Keratinocyte (primary cell): ENCODE measurements around the gene TP53RK. TPM values are rescaled to one million over a fixed set of nuclear protein-coding genes. Genes with fewer than 3 reads are reported as not detected.

ENCODE experiments used
- DNase-seq: peaks from one replicate; pipeline ENCODE4 v3.0.0-alpha.2; 2011; ENCODE audit warnings: low read depth, missing footprints, low spot score
- FAIRE-seq: peaks from 2 replicates; lab custom pipeline; 2011; peaks lifted over from hg19 to GRCh38; lab: Jason Lieb, UNC
- H2AFZ ChIP-seq: 2 replicates; pipeline ENCODE4 v1.6.0; 2012; ENCODE audit warnings: low read length, control low read depth, inconsistent platforms; ENCODE audit not compliant: control insufficient read depth
- H3K27ac ChIP-seq: 2 replicates; pipeline ENCODE4 v1.5.1; 2011; ENCODE audit warnings: low read length; ENCODE audit not compliant: control insufficient read depth, insufficient read depth
- H3K27me3 ChIP-seq: 3 replicates; pipeline ENCODE4 v1.6.0; 2011; ENCODE audit warnings: low read length; ENCODE audit not compliant: control insufficient read depth, insufficient read depth; ENCODE audit errors: extremely low read depth
- H3K36me3 ChIP-seq, 2 experiments: 2 replicates in 1 of 2; 3 replicates in 1 of 2; pipeline ENCODE4 v1.5.1; 2011; ENCODE audit warnings: low read length in 2 of 2, mild to moderate bottlenecking in 1 of 2; ENCODE audit not compliant: control insufficient read depth in 2 of 2, insufficient read depth in 2 of 2; ENCODE audit errors: extremely low read depth in 1 of 2
- H3K4me1 ChIP-seq: 3 replicates; pipeline ENCODE4 v1.5.1; 2011; ENCODE audit warnings: low read length; ENCODE audit not compliant: control insufficient read depth, insufficient read depth; ENCODE audit errors: extremely low read depth
- H3K4me2 ChIP-seq: 3 replicates; pipeline ENCODE4 v1.6.0; 2011; ENCODE audit warnings: low read depth, low read length; ENCODE audit not compliant: control insufficient read depth, insufficient read depth; ENCODE audit errors: extremely low read depth
- H3K4me3 ChIP-seq, 3 experiments: fragments of 200-600 bp in 1 of 3; sonication (generic) in 1 of 3; 2 replicates in 2 of 3; 3 replicates in 1 of 3; pipeline ENCODE4 v1.5.1; 2011 to 2016; ENCODE audit warnings: low read length in 3 of 3, mild to moderate bottlenecking in 3 of 3, control low read depth in 2 of 3, inconsistent platforms in 1 of 3, low read depth in 1 of 3, mixed read lengths in 1 of 3, mixed run types in 1 of 3, moderate library complexity in 1 of 3; ENCODE audit not compliant: control insufficient read depth in 2 of 3, insufficient read depth in 2 of 3; ENCODE audit errors: extremely low read depth in 1 of 3
- H3K79me2 ChIP-seq: 2 replicates; pipeline ENCODE4 v1.6.0; 2012; ENCODE audit warnings: low read length; ENCODE audit not compliant: control insufficient read depth, insufficient read depth
- H3K9ac ChIP-seq: 3 replicates; pipeline ENCODE4 v1.6.0; 2011; ENCODE audit warnings: low read length; ENCODE audit not compliant: control insufficient read depth, insufficient read depth; ENCODE audit errors: extremely low read depth
- H3K9me1 ChIP-seq: 3 replicates; pipeline ENCODE4 v1.6.0; 2011; ENCODE audit warnings: low read length; ENCODE audit not compliant: control insufficient read depth, insufficient read depth; ENCODE audit errors: extremely low read depth
- H3K9me3 ChIP-seq: 2 replicates; pipeline ENCODE4 v1.5.1; 2012; ENCODE audit warnings: low read depth, low read length; ENCODE audit not compliant: control insufficient read depth
- H4K20me1 ChIP-seq: 3 replicates; pipeline ENCODE4 v1.6.0; 2011; ENCODE audit warnings: low read length; ENCODE audit not compliant: control insufficient read depth, insufficient read depth; ENCODE audit errors: extremely low read depth
- EZH2 ChIP-seq: IDR thresholded peaks from one replicate; pipeline ENCODE4 v1.6.1; 2012; ENCODE audit warnings: inconsistent platforms, mild to moderate bottlenecking, low read length, moderate library complexity
- dilution Hi-C: fragments of 300-500 bp; cut with MboI; formaldehyde crosslinking; loops from one replicate; pipeline ENCODE4 v1.7.0; 2020; ENCODE audit warnings: low sequenced_read_pairs; ENCODE audit not compliant: extremely low pct_ligation_motif_present
- polyA plus RNA-seq, 5 experiments: library from polyadenylated mRNA; depleted of rRNA in 3 of 5; stranded (reverse) in 3 of 5; stranded (forward) in 1 of 5; unstranded in 1 of 5; fragments of >200 nt; gene quantifications; 1 replicate in 1 of 5; 2 replicates in 3 of 5; 3 replicates in 1 of 5; pipeline versions ENCODE4 v1.2.1 to v1.2.3, GENCODE V29; 2011 to 2012; ENCODE audit warnings: missing spikeins in 2 of 5, low read depth in 1 of 5, low replicate concordance in 1 of 5
- TF ChIP-seq, protein P1 (sequence below), 3 experiments: IDR thresholded peaks in 1 of 3; conservative IDR thresholded peaks in 1 of 3; optimal IDR thresholded peaks in 1 of 3; 2 replicates in 2 of 3; 3 replicates in 1 of 3; pipeline versions ENCODE3 to v1.5.1; 2011; ENCODE audit warnings: low read length in 3 of 3, mild to moderate bottlenecking in 3 of 3, moderate library complexity in 2 of 3, control low read depth in 1 of 3, inconsistent platforms in 1 of 3; ENCODE audit not compliant: insufficient read depth in 2 of 3; ENCODE audit errors: extremely low read depth in 1 of 3

TP53RK gene
- polyA plus RNA-seq, 1 donor (not counting 4 experiments of a cell fraction or from before 2014, with no cell fraction given): 15.9 TPM

DNA sequence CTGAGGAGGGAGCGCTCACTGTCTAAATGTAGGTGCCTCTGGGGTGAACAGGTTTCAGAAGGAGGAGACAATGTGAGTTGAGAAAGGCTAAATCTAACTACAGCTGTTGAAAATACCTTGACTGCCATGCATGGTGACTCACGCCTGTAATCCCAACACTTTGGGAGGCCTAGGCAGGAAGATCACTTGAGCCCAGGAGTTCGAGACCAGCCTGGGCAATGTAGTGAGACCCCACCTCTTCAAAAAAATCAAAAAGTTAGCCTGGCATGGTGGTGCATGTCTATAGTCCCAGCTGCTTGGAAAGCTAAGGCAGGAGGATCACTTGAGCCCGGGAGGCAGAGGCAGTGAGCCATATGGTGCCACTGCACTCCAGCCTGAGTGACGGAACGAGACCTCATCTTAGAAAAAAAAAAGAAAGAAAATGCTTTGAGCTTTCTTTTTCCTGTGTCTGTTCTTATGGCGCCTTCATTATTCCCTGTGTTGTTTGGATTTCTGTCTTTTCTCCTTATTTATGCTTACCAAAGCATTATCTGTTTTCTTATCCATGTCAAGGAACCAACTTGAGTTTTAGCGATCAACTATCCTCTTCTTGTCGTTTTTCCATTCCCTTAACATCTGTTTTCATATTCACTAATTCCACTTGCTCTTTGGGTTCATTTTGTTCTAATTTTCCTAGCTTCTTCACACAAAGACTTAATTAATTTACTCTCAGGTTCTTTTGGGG, 28.7 kb upstream of the TP53RK start:
- no peak for FAIRE-seq
- no peak overlapping the region for H3K27ac ChIP-seq

DNA sequence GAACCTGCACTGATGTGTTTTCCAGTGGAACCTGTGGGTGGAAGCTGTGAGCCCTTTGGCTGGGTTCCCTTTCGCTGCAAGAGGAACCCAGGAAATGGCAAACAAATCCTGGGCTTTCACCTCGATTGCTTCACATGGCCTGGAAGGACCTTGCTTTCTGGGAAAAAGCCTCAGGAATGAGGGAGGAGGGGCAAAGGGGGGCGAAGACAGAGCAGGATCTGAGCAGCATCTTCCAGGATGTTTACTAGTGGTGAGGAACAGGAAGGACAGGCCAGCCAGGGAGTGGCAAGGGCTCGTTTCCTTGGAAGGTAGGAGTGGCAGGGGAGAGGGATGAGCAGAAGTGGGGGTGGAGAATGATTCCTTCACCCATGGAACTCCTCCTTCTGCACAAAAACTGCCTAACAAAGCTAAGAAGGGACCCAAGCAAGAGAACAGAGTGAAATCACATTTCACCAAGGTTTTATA, 26.1 kb upstream of the TP53RK start:
- Histone ChIP-seq H3K4me3 (no peak overlapping the region), H3K36me3 (no peaks in the 10 kb centered on the region), H3K9ac (no peak overlapping the region), H3K27me3 (peaks cover 26% of the 10 kb centered on the region), H2AFZ (no peak overlapping the region), H4K20me1 (no peaks in the 10 kb centered on the region), H3K9me3 (no peaks in the 10 kb centered on the region), H3K9me1 (no peaks in the 10 kb centered on the region), H3K4me2 (no peak overlapping the region), H3K4me1 (no peaks in the 10 kb centered on the region), H3K79me2 (no peaks in the 10 kb centered on the region), H3K27ac (no peak overlapping the region)
- DNase-seq: no peak
- no peak for FAIRE-seq
- dilution Hi-C loops: no loop called here
- TF ChIP-seq, protein P1, sequence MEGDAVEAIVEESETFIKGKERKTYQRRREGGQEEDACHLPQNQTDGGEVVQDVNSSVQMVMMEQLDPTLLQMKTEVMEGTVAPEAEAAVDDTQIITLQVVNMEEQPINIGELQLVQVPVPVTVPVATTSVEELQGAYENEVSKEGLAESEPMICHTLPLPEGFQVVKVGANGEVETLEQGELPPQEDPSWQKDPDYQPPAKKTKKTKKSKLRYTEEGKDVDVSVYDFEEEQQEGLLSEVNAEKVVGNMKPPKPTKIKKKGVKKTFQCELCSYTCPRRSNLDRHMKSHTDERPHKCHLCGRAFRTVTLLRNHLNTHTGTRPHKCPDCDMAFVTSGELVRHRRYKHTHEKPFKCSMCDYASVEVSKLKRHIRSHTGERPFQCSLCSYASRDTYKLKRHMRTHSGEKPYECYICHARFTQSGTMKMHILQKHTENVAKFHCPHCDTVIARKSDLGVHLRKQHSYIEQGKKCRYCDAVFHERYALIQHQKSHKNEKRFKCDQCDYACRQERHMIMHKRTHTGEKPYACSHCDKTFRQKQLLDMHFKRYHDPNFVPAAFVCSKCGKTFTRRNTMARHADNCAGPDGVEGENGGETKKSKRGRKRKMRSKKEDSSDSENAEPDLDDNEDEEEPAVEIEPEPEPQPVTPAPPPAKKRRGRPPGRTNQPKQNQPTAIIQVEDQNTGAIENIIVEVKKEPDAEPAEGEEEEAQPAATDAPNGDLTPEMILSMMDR (optimal IDR thresholded peaks at IDR 0.05 in 1 of 3, IDR thresholded peaks at IDR 0.05 in 1 of 3, conservative IDR thresholded peaks at IDR 0.05 in 1 of 3; ENCODE audit: extremely low read depth in 1 of 3, insufficient read depth in 2 of 3, low read length in 3 of 3): peak in 1 of 3 experiments; percentile 31
- no peak for TF ChIP-seq EZH2

More for the DNA sequence above, 28.7 kb upstream of the TP53RK start:
- Histone ChIP-seq H4K20me1 (no peaks in the 10 kb centered on the region), H2AFZ (no peak overlapping the region), H3K9me3 (no peaks in the 10 kb centered on the region), H3K36me3 (no peaks in the 10 kb centered on the region), H3K4me1 (no peaks in the 10 kb centered on the region), H3K4me2 (no peak overlapping the region), H3K9me1 (no peaks in the 10 kb centered on the region), H3K79me2 (no peaks in the 10 kb centered on the region), H3K9ac (no peak overlapping the region), H3K4me3 (no peak overlapping the region), H3K27me3 (peaks cover 10% of the 10 kb centered on the region)
- dilution Hi-C loops: no loop called here
- no peak for TF ChIP-seq EZH2
- TF ChIP-seq, protein P1 (optimal IDR thresholded peaks at IDR 0.05 in 1 of 3, IDR thresholded peaks at IDR 0.05 in 1 of 3, conservative IDR thresholded peaks at IDR 0.05 in 1 of 3; ENCODE audit: extremely low read depth in 1 of 3, insufficient read depth in 2 of 3, low read length in 3 of 3): no peak
- DNase-seq: no peak
